ENCODE measurements around the gene NRF1. TPM values are rescaled to one million over a fixed set of nuclear protein-coding genes. Genes with fewer than 3 reads are reported as not detected.

The NRF1 gene
- total and polyA plus RNA-seq, 12 donors, result 7.7 to 16.0 (median 10.1) TPM

DNA sequence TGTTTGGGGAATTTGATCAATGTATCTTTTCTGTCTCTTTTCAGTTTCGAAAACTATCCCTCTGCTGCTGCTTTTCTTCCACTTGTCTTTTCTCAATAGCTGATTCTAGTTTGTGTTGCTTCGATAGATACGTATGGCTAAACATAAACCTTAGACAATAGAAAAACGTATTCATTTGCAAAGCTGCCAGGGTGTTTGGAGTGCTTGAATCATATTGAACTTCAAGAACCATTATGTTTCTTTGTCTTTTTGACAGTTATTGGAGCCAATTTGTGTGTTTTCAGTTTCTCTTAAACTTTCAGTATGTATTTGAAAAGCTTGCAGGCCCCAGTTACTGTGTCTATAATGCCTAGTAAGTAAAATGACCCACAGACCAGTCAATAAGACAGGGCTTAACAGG lies 25.1 kb downstream of the NRF1 start:
- H3K27ac ChIP-seq, result no peak overlapping the region
- intact Hi-C loops (cut with DNase I), result no loop called here
- H3K9me3 ChIP-seq (replicated peaks in 1 of 3), result no peaks in the 10 kb centered on the region
- H3K36me3 ChIP-seq (replicated peaks in 1 of 2), result no peaks in the 10 kb centered on the region
- WGBS, 4 donors, result 92 to 97% (median 95%) methylated on average over 4 of the region's 4 CpGs
- DNase-seq, result no peak
- H3K27me3 ChIP-seq, result no peaks in the 10 kb centered on the region
- H3K4me1 ChIP-seq (replicated peaks in 1 of 2), result no peaks in the 10 kb centered on the region
- TF ChIP-seq POLR2A (IDR thresholded peaks at IDR 0.05), result no peak
- TF ChIP-seq, protein P1, sequence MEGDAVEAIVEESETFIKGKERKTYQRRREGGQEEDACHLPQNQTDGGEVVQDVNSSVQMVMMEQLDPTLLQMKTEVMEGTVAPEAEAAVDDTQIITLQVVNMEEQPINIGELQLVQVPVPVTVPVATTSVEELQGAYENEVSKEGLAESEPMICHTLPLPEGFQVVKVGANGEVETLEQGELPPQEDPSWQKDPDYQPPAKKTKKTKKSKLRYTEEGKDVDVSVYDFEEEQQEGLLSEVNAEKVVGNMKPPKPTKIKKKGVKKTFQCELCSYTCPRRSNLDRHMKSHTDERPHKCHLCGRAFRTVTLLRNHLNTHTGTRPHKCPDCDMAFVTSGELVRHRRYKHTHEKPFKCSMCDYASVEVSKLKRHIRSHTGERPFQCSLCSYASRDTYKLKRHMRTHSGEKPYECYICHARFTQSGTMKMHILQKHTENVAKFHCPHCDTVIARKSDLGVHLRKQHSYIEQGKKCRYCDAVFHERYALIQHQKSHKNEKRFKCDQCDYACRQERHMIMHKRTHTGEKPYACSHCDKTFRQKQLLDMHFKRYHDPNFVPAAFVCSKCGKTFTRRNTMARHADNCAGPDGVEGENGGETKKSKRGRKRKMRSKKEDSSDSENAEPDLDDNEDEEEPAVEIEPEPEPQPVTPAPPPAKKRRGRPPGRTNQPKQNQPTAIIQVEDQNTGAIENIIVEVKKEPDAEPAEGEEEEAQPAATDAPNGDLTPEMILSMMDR (IDR thresholded peaks at IDR 0.05), result no peak
- H3K4me3 ChIP-seq, result no peak overlapping the region

DNA sequence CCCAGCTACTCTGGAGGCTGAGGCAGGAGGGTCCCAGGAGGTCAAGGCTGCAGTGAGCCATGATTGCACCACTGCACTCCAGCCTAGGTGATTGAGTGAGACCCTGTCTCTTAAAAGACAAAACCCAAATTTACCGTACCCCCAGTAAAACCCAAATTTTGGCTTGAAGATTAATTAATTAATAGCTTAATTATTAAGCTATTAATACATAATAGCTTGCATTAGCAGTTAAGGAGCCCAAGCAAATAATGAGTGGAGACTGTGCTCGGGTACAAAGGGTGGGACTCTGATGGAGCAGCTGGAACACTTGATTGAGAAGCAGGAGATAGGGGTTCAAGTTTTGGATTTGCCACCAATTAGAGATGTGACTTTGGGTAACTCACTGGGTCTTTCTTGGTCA lies 28.9 kb downstream of the NRF1 start:
- Histone ChIP-seq H3K27ac (no peak overlapping the region), H3K9me3 (replicated peaks in 1 of 3) (no peaks in the 10 kb centered on the region), H3K27me3 (no peaks in the 10 kb centered on the region), H3K4me3 (no peak overlapping the region), H3K4me1 (replicated peaks in 1 of 2) (peaks cover 0 to 13% of the 10 kb centered on the region in 2 donors), H3K36me3 (replicated peaks in 1 of 2) (no peaks in the 10 kb centered on the region)
- no peak for DNase-seq
- intact Hi-C loops (cut with DNase I), result loop anchor here in 1 of 2 donors (10.0 kb wide), 2 partner anchors 166 to 276 kb away; no protein-coding TSS in a partner anchor
- TF ChIP-seq, protein P1 (IDR thresholded peaks at IDR 0.05), result no peak
- TF ChIP-seq POLR2A (IDR thresholded peaks at IDR 0.05), result no peak
- WGBS, 4 donors, result 69 to 88% (median 74%) methylated on average over 2 of the region's 2 CpGs

DNA sequence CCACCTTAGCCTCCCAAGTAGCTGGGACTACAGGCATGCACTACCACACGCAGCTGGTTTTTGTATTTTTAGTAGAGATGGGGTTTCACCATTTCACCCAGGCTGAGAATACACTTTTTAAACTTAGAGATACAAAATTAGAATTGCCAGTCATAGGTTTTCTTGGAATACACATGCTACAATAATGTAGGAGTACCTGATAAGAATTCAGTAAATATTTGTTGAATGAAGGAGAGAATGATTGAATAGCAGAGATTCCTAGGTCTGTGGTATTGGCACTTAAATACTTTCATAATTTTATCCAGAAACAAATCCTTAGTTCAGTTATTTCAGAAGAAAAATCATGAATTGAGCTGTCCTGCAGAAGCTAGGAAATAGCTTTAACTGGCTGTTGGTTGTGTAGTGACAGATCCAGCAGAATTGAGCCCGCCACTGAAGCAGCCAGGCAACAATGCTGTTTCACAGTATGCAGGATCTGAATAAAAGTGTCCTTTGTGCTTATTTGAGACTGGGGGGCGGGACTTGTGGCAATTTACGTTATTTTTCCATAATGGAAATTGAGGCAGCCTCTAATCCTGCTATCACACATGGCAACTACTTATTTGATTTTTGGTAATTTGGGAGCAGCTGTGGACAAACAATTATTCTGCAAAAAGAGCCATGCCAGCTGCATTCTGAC lies 31.5 kb downstream of the NRF1 start:
- Histone ChIP-seq H3K36me3 (replicated peaks in 1 of 2) (no peaks in the 10 kb centered on the region), H3K27me3 (no peaks in the 10 kb centered on the region), H3K4me1 (replicated peaks in 1 of 2) (peaks cover 0 to 13% of the 10 kb centered on the region in 2 donors), H3K4me3 (no peak overlapping the region), H3K9me3 (replicated peaks in 1 of 3) (no peaks in the 10 kb centered on the region), H3K27ac (no peak overlapping the region)
- WGBS, 4 donors, result 88 to 93% (median 90%) methylated on average over 4 of the region's 4 CpGs
- TF ChIP-seq POLR2A (IDR thresholded peaks at IDR 0.05), result no peak
- TF ChIP-seq, protein P1 (IDR thresholded peaks at IDR 0.05), result no peak
- intact Hi-C loops (cut with DNase I), result loop anchor here in 1 of 2 donors (10.0 kb wide), 2 partner anchors 168 to 278 kb away; no protein-coding TSS in a partner anchor
- no peak for DNase-seq

DNA sequence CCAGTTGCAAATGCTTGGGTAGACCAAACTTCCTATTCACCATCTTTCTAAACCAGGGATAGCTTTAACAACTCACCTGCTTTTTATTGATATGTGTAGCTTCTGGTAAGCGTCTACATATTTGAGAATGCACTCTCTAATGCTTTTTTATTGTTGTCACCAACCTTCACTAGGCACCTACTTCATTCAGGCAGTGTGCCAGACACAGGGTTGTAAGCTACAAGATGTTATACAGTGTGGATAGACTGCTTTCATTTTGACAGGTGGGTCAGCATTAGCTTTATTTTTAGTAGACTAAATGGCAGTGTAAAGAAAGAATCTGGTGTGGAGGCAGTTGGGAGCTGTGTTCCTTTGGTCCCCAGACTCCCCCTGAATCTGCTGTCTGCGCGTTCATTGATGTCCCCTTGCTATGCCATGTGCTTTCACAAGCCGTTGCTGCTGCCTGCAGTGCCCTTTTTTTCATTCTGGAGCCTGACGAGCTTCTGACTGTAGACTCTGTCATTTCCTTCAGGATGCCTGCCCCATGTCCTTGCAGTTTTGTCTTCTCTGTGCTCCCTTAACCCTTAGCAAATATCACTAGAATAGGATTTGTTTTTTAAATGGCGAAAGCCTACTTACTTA lies 32.1 kb downstream of the NRF1 start:
- TF ChIP-seq POLR2A (IDR thresholded peaks at IDR 0.05), result no peak
- TF ChIP-seq, protein P1 (IDR thresholded peaks at IDR 0.05), result no peak
- 56 to 64% (median 57%) methylated on average over 6 of the region's 6 CpGs for whole genome bisulfite sequencing, 4 donors
- Histone ChIP-seq H3K4me1 (replicated peaks in 1 of 2) (peaks cover 3 to 13% of the 10 kb centered on the region in 2 donors), H3K27me3 (no peaks in the 10 kb centered on the region), H3K4me3 (no peak overlapping the region), H3K36me3 (replicated peaks in 1 of 2) (no peaks in the 10 kb centered on the region), H3K27ac (no peak overlapping the region), H3K9me3 (replicated peaks in 1 of 3) (no peaks in the 10 kb centered on the region)
- intact Hi-C loops (cut with DNase I), result loop anchor here in 1 of 2 donors (10.0 kb wide), 2 partner anchors 169 to 279 kb away; no protein-coding TSS in a partner anchor
- DNase-seq, result no peak

All from adrenal gland (tissue), 12 donors.